NCI-H146 treated with DMSO at 0.1 percent for 48 hours (cell line): ENCODE measurements around the gene NFAT5.
"Not testable (repeated sequence)": the region's sequence is repeated elsewhere in the genome, so short reads cannot be mapped to it uniquely, and the experiment has no call there.

Source experiments
- DNase-seq: peaks from one replicate; lab custom pipeline; 2025; ENCODE audit not compliant: unreplicated experiment; lab: John Stamatoyannopoulos, UW

The NFAT5 gene

GRCh38 chr16:69637206-69637865 lies 71.6 kb downstream of the NFAT5 start:
- not testable (repeated sequence) for DNase-seq

GRCh38 chr16:69643997-69644396 lies 78.2 kb downstream of the NFAT5 start:
- DNase-seq: not testable (repeated sequence)

GRCh38 chr16:69644790-69645189 lies 79.0 kb downstream of the NFAT5 start:
- no peak for DNase-seq

- DNase-seq: no peak
Observed at GRCh38 chr16:69647020-69647419, 81.3 kb downstream of the NFAT5 start.

- no peak for DNase-seq
Observed at GRCh38 chr16:69651217-69651616, 85.5 kb downstream of the NFAT5 start.

GRCh38 chr16:69654280-69654931 lies 88.6 kb downstream of the NFAT5 start:
- no peak for DNase-seq

- no peak for DNase-seq
Observed at GRCh38 chr16:69660166-69660565, 94.4 kb downstream of the NFAT5 start.

- no peak for DNase-seq
Observed at GRCh38 chr16:69662901-69663300, 97.1 kb downstream of the NFAT5 start.

GRCh38 chr16:69663846-69664245 lies 98.1 kb downstream of the NFAT5 start:
- no peak for DNase-seq

- no peak for DNase-seq
Observed at GRCh38 chr16:69669577-69669976, 103.8 kb downstream of the NFAT5 start.

GRCh38 chr16:69672315-69672997 lies 106.7 kb downstream of the NFAT5 start:
- DNase-seq: no peak

GRCh38 chr16:69672998-69673713 lies 107.4 kb downstream of the NFAT5 start:
- no peak for DNase-seq

- no peak for DNase-seq
Observed at GRCh38 chr16:69680358-69680757, 114.6 kb downstream of the NFAT5 start.

- DNase-seq: no peak
Observed at GRCh38 chr16:69688589-69688988, 122.8 kb downstream of the NFAT5 start.

- no peak for DNase-seq
Observed at GRCh38 chr16:69691980-69692911, 126.5 kb downstream of the NFAT5 start.

GRCh38 chr16:69693916-69694315 lies 128.2 kb downstream of the NFAT5 start:
- no peak for DNase-seq

GRCh38 chr16:69698404-69698803 lies 132.6 kb downstream of the NFAT5 start:
- no peak for DNase-seq

GRCh38 chr16:69699915-69700314 lies 134.1 kb downstream of the NFAT5 start:
- DNase-seq: no peak

GRCh38 chr16:69701452-69701851 lies 135.7 kb downstream of the NFAT5 start:
- no peak for DNase-seq

- no peak for DNase-seq
Observed at GRCh38 chr16:69701866-69702265, 136.1 kb downstream of the NFAT5 start.

- DNase-seq: no peak
Observed at GRCh38 chr16:69703638-69704037, 137.9 kb downstream of the NFAT5 start.
